Muscle layer of duodenum (tissue), 2 donors: ENCODE measurements around the gene PHACTR1.

ENCODE experiments used
- H3K27ac ChIP-seq: one replicate; pipeline ENCODE4 v1.7.0; 2013; ENCODE audit warnings: mild to moderate bottlenecking, low read length
- H3K27me3 ChIP-seq: one replicate; pipeline ENCODE4 v1.7.0; 2013; ENCODE audit warnings: low read depth, mild to moderate bottlenecking, control low read depth, low read length
- H3K36me3 ChIP-seq, 2 donors: one replicate each; pipeline ENCODE4 v1.7.0; 2013; ENCODE audit warnings: low read length in 2 of 2, control low read depth in 1 of 2, mild to moderate bottlenecking in 1 of 2; ENCODE audit not compliant: insufficient read depth in 2 of 2, control insufficient read depth in 1 of 2
- H3K4me1 ChIP-seq, 2 donors: one replicate each; pipeline ENCODE4 v1.7.0; 2013; ENCODE audit warnings: low read length in 2 of 2, mild to moderate bottlenecking in 2 of 2, control low read depth in 1 of 2, moderate library complexity in 1 of 2; ENCODE audit not compliant: insufficient read depth in 2 of 2, control insufficient read depth in 1 of 2
- H3K4me3 ChIP-seq, 2 donors: one replicate each; pipeline ENCODE4 v1.7.0; 2013; ENCODE audit warnings: low read length in 2 of 2, low read depth in 1 of 2, mild to moderate bottlenecking in 1 of 2
- H3K9me3 ChIP-seq, 2 donors: one replicate each; pipeline ENCODE4 v1.7.0; 2013; ENCODE audit warnings: low read length in 2 of 2, control low read depth in 1 of 2, mild to moderate bottlenecking in 1 of 2; ENCODE audit not compliant: control insufficient read depth in 1 of 2
- donor health status: healthy.

Gene PHACTR1

GRCh38 chr6:13077117-13077516 is 360.6 kb downstream of the PHACTR1 start:
- H3K4me3 ChIP-seq = no peak overlapping the region
- no peak overlapping the region for H3K27ac ChIP-seq
- H3K27me3 ChIP-seq = no peaks in the 10 kb centered on the region
- no peaks in the 10 kb centered on the region for H3K36me3 ChIP-seq
- H3K9me3 ChIP-seq = no peaks in the 10 kb centered on the region
- H3K4me1 ChIP-seq = peaks cover 0 to 6% of the 10 kb centered on the region in 2 donors

GRCh38 chr6:13079096-13079723 is 362.6 kb downstream of the PHACTR1 start:
- H3K27ac ChIP-seq = no peak overlapping the region

GRCh38 chr6:13080462-13081188 is 364.1 kb downstream of the PHACTR1 start:
- Histone ChIP-seq H3K4me3 (no peak overlapping the region), H3K27me3 (no peaks in the 10 kb centered on the region), H3K9me3 (no peaks in the 10 kb centered on the region), H3K27ac (no peak overlapping the region), H3K4me1 (peaks cover 0 to 6% of the 10 kb centered on the region in 2 donors), H3K36me3 (no peaks in the 10 kb centered on the region)

More at GRCh38 chr6:13079096-13079723, 362.6 kb downstream of the PHACTR1 start:
- Histone ChIP-seq H3K4me3 (no peak overlapping the region), H3K9me3 (no peaks in the 10 kb centered on the region), H3K36me3 (no peaks in the 10 kb centered on the region), H3K4me1 (peaks cover 0 to 6% of the 10 kb centered on the region in 2 donors), H3K27me3 (no peaks in the 10 kb centered on the region)

- Histone ChIP-seq H3K9me3 (no peaks in the 10 kb centered on the region), H3K4me1 (peaks cover 0 to 6% of the 10 kb centered on the region in 2 donors), H3K27me3 (no peaks in the 10 kb centered on the region), H3K36me3 (no peaks in the 10 kb centered on the region), H3K4me3 (no peak overlapping the region), H3K27ac (no peak overlapping the region)
Measured at GRCh38 chr6:13081189-13081563, 364.6 kb downstream of the PHACTR1 start.

- H3K27me3 ChIP-seq = no peaks in the 10 kb centered on the region
- H3K36me3 ChIP-seq = no peaks in the 10 kb centered on the region
- H3K4me1 ChIP-seq = no peaks in the 10 kb centered on the region
- no peak overlapping the region for H3K27ac ChIP-seq
- H3K4me3 ChIP-seq = no peak overlapping the region
- no peaks in the 10 kb centered on the region for H3K9me3 ChIP-seq
Measured at GRCh38 chr6:13089296-13089994, 372.9 kb downstream of the PHACTR1 start.

GRCh38 chr6:13091192-13091591 is 374.6 kb downstream of the PHACTR1 start:
- Histone ChIP-seq H3K9me3 (no peaks in the 10 kb centered on the region), H3K36me3 (no peaks in the 10 kb centered on the region), H3K4me1 (no peaks in the 10 kb centered on the region), H3K4me3 (no peak overlapping the region), H3K27ac (no peak overlapping the region), H3K27me3 (no peaks in the 10 kb centered on the region)

- Histone ChIP-seq H3K4me1 (peaks cover 0 to 5% of the 10 kb centered on the region in 2 donors), H3K27ac (no peak overlapping the region), H3K36me3 (no peaks in the 10 kb centered on the region), H3K4me3 (no peak overlapping the region), H3K27me3 (no peaks in the 10 kb centered on the region), H3K9me3 (no peaks in the 10 kb centered on the region)
Measured at GRCh38 chr6:13094781-13095425, 378.3 kb downstream of the PHACTR1 start.

GRCh38 chr6:13096084-13096483 is 379.5 kb downstream of the PHACTR1 start:
- H3K9me3 ChIP-seq = no peaks in the 10 kb centered on the region
- H3K27ac ChIP-seq = no peak overlapping the region
- peaks cover 0 to 5% of the 10 kb centered on the region in 2 donors for H3K4me1 ChIP-seq
- H3K4me3 ChIP-seq = no peak overlapping the region
- H3K27me3 ChIP-seq = no peaks in the 10 kb centered on the region
- H3K36me3 ChIP-seq = no peaks in the 10 kb centered on the region

GRCh38 chr6:13097454-13097853 is 380.9 kb downstream of the PHACTR1 start:
- H3K4me1 ChIP-seq = peaks cover 0 to 5% of the 10 kb centered on the region in 2 donors
- H3K9me3 ChIP-seq = no peaks in the 10 kb centered on the region
- no peaks in the 10 kb centered on the region for H3K27me3 ChIP-seq
- H3K27ac ChIP-seq = no peak overlapping the region
- H3K36me3 ChIP-seq = no peaks in the 10 kb centered on the region
- H3K4me3 ChIP-seq = no peak overlapping the region

- no peak overlapping the region for H3K4me3 ChIP-seq
- H3K27ac ChIP-seq = no peak overlapping the region
- H3K36me3 ChIP-seq = no peaks in the 10 kb centered on the region
- H3K9me3 ChIP-seq = no peaks in the 10 kb centered on the region
- peaks cover 0 to 5% of the 10 kb centered on the region in 2 donors for H3K4me1 ChIP-seq
- H3K27me3 ChIP-seq = no peaks in the 10 kb centered on the region
Measured at GRCh38 chr6:13098006-13098405, 381.4 kb downstream of the PHACTR1 start.
